PC-3 (cell line): ENCODE data around the gene PMCH. TPM values are rescaled to one million over a fixed set of nuclear protein-coding genes. Genes with fewer than 3 reads are reported as not detected.

Experiments used
- ATAC-seq: fragments of 200-7000 bp; cut with Tn5 transposase; 2 replicates; pipeline ENCODE4 v1.9.1; 2020; ENCODE audit warnings: mild to moderate bottlenecking, moderate library complexity
- BruUV-seq: library from RNA; stranded (reverse); fragments of 400-500 nt; replicated peaks from 2 replicates; lab custom pipeline; 2021; lab: Mats Ljungman, UMichigan
- CTCF ChIA-PET: fragments of 300-600 bp; sonication (Branson Sonifier 250); formaldehyde crosslinking; loops from one replicate; lab custom pipeline; 2022; ENCODE audit warnings: antibody characterized with exemption; lab: Charles Lee
- POLR2A ChIA-PET: fragments of 300-600 bp; sonication (Branson Sonifier 250); formaldehyde crosslinking; loops from one replicate; lab custom pipeline; 2022; ENCODE audit warnings: antibody characterized with exemption; ENCODE audit not compliant: unreplicated experiment; lab: Charles Lee
- DNase-seq: peaks from one replicate; pipeline ENCODE4 v3.0.0-alpha.2; 2015
- H2AFZ ChIP-seq: fragments of 300-600 bp; sonication (generic); 2 replicates; pipeline ENCODE4 v1.6.0; 2016; ENCODE audit warnings: antibody characterized with exemption, low read length
- H3F3A ChIP-seq: fragments of 300-600 bp; sonication (generic); one replicate; pipeline ENCODE4 v1.6.0; 2017; ENCODE audit warnings: antibody characterized with exemption, low read length, control low read depth, mild to moderate bottlenecking; ENCODE audit not compliant: unreplicated experiment
- H3K27ac ChIP-seq: fragments of 300-600 bp; sonication (generic); 2 replicates; pipeline ENCODE4 v1.5.1; 2016; ENCODE audit warnings: mild to moderate bottlenecking, low read length
- H3K27me3 ChIP-seq: fragments of 300-600 bp; sonication (generic); 2 replicates; pipeline ENCODE4 v1.6.1; 2016; ENCODE audit warnings: low read length, mixed read lengths
- H3K36me3 ChIP-seq: fragments of 300-600 bp; sonication (generic); 2 replicates; pipeline ENCODE4 v1.6.1; 2016; ENCODE audit warnings: low read depth, mixed run types, low read length, mixed read lengths
- H3K4me1 ChIP-seq: fragments of 300-600 bp; sonication (generic); 2 replicates; pipeline ENCODE4 v1.5.1; 2016; ENCODE audit warnings: low read length; ENCODE audit not compliant: insufficient read depth
- H3K4me2 ChIP-seq: fragments of 300-600 bp; sonication (generic); 2 replicates; pipeline ENCODE4 v1.6.0; 2016; ENCODE audit warnings: low read length
- H3K4me3 ChIP-seq: fragments of 300-600 bp; sonication (generic); 2 replicates; pipeline ENCODE4 v1.5.1; 2016; ENCODE audit warnings: mild to moderate bottlenecking, low read length, mixed read lengths
- H3K79me2 ChIP-seq: fragments of 300-600 bp; sonication (generic); 2 replicates; pipeline ENCODE4 v1.6.1; 2017; ENCODE audit warnings: low read length, mixed read lengths
- H3K9ac ChIP-seq: fragments of 300-600 bp; sonication (generic); 2 replicates; pipeline ENCODE4 v1.6.0; 2016; ENCODE audit warnings: mild to moderate bottlenecking, low read length
- H3K9me2 ChIP-seq: fragments of 300-600 bp; sonication (generic); replicated peaks from 2 replicates; pipeline ENCODE4 v1.6.1; 2016; ENCODE audit warnings: mixed run types, low read length, mixed read lengths
- H3K9me3 ChIP-seq: fragments of 300-600 bp; sonication (generic); 2 replicates; pipeline ENCODE4 v1.6.1; 2016; ENCODE audit warnings: low read length, mixed read lengths
- H4K20me1 ChIP-seq: fragments of 300-600 bp; sonication (generic); 2 replicates; pipeline ENCODE4 v1.6.1; 2016; ENCODE audit warnings: low read length, mixed read lengths
- EZH2 ChIP-seq: fragments of 300-600 bp; sonication (generic); IDR thresholded peaks from one replicate; pipeline ENCODE4 v1.6.1; 2017; ENCODE audit warnings: antibody characterized with exemption, mild to moderate bottlenecking, low read length; ENCODE audit not compliant: unreplicated experiment
- EZH2phosphoT487 ChIP-seq: fragments of 300-600 bp; sonication (generic); IDR thresholded peaks from 2 replicates; pipeline ENCODE4 v1.6.1; 2018; ENCODE audit warnings: mild to moderate bottlenecking, antibody characterized with exemption, low read length, borderline replicate concordance
- intact Hi-C: fragments of 100-400 bp; cut with micrococcal nuclease; formaldehyde crosslinking; loops from 2 replicates; pipeline ENCODE4 v1.9.0; 2023
- total RNA-seq: library from RNA; depleted of rRNA; stranded (reverse); fragments of >200 nt; gene quantifications from 2 replicates; pipeline ENCODE4 v1.2.3, GENCODE V29; 2014
- TF ChIP-seq, protein P1 (sequence below): fragments of 300-600 bp; sonication (generic); conservative IDR thresholded peaks from 2 replicates; pipeline ENCODE4 v1.5.1; 2017; ENCODE audit warnings: antibody characterized with exemption, low read depth, mild to moderate bottlenecking, low read length

PMCH gene
- total RNA-seq, 1 experiment from 2014 or later, result not detected

DNA sequence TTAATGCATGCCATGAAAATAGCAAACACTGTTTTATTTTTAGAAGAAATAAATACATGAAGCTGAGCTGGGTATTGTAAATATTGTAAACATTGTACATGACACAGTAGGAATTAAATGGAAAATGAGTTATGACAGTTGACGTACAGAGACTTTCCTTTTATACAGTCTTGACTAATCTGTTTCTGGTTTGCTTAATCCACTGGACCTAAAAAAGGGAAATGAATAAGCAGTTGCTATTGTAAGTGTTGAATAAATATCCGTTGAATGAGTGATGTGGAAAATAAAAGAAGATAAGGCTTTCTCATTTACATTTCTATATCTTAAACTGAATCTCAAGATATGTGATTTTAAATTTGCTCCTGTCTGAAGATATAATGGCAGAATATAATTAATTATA, 15.0 kb downstream of the PMCH start:
- intact Hi-C loops, result no loop called here
- ATAC-seq (peak; percentile 49), DNase-seq (peak; percentile 14)
- no peaks in the 10 kb centered on the region for H3K9me3 ChIP-seq
- no peaks in the 10 kb centered on the region for H3K9me2 ChIP-seq
- H3K9ac ChIP-seq, result no peak overlapping the region
- ChIA-PET CTCF (no interaction called here), POLR2A (no interaction called here)
- TF ChIP-seq EZH2 (no peak), EZH2phosphoT487 (no peak)
- TF ChIP-seq, protein P1, sequence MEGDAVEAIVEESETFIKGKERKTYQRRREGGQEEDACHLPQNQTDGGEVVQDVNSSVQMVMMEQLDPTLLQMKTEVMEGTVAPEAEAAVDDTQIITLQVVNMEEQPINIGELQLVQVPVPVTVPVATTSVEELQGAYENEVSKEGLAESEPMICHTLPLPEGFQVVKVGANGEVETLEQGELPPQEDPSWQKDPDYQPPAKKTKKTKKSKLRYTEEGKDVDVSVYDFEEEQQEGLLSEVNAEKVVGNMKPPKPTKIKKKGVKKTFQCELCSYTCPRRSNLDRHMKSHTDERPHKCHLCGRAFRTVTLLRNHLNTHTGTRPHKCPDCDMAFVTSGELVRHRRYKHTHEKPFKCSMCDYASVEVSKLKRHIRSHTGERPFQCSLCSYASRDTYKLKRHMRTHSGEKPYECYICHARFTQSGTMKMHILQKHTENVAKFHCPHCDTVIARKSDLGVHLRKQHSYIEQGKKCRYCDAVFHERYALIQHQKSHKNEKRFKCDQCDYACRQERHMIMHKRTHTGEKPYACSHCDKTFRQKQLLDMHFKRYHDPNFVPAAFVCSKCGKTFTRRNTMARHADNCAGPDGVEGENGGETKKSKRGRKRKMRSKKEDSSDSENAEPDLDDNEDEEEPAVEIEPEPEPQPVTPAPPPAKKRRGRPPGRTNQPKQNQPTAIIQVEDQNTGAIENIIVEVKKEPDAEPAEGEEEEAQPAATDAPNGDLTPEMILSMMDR, result no peak
- BruUV-seq, result no TSS peak
- H3K4me2 ChIP-seq, result no peak overlapping the region
- H3K79me2 ChIP-seq, result no peaks in the 10 kb centered on the region
- H3K36me3 ChIP-seq, result peaks cover 3% of the 10 kb centered on the region; the same call in 1 of the 2 replicates
- H3F3A ChIP-seq, result no peaks in the 10 kb centered on the region
- no peaks in the 10 kb centered on the region for H3K27me3 ChIP-seq
- no peaks in the 10 kb centered on the region for H4K20me1 ChIP-seq
- no peaks in the 10 kb centered on the region for H3K4me1 ChIP-seq
- H3K4me3 ChIP-seq, result no peak overlapping the region
- no peak overlapping the region for H2AFZ ChIP-seq
- H3K27ac ChIP-seq, result no peak overlapping the region

DNA sequence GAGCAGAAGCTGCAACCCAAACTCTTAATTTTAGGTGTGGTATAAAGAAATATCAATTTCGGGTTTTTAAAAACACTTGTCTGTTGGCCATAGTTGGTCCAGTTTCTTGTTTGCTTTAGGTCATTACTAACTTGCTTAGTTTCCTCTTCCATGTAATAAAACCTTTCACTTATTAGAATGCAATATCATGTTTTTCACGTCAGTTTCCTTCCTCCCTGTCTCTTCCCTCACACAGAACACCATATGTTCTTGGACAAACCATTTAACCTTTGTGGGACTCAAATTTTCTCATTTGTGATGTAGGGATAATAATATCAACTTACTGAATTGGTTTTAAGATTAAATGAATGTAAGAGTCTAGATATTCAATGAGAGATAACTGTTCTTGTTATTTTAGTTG, 22.9 kb downstream of the PMCH start:
- H3K4me2 ChIP-seq, result no peak overlapping the region
- H3K27ac ChIP-seq, result no peak overlapping the region
- CTCF ChIA-PET, result no interaction called here

DNA sequence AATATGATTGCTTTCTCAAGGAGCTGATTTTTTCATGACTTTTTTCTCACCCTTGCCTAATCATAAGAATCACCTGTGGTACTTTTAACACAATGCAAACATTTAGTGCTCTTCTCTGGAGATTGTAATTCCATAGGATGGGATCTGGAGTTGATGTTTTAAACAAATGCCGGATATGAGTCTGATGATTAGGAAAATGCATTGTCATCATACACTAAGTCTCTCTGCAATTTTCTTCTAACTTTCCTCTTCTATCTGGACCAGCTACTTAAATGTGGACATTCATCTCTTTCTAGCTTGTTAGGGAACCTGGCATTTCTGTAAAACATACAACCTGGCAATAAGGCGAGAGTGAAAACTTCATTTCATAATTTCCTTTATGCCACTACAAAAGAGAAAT, 23.5 kb downstream of the PMCH start:
- ATAC-seq (no peak), DNase-seq (no peak)
- TF ChIP-seq, protein P1, result no peak
- TF ChIP-seq EZH2 (no peak), EZH2phosphoT487 (no peak)
- POLR2A ChIA-PET, result no interaction called here
- Histone ChIP-seq H3F3A (no peaks in the 10 kb centered on the region), H3K27ac (no peak overlapping the region), H3K9me3 (no peaks in the 10 kb centered on the region), H3K4me3 (no peak overlapping the region), H3K4me2 (no peak overlapping the region), H4K20me1 (no peaks in the 10 kb centered on the region), H3K27me3 (no peaks in the 10 kb centered on the region), H3K9me2 (no peaks in the 10 kb centered on the region), H3K79me2 (no peaks in the 10 kb centered on the region), H3K36me3 (peaks cover 15% of the 10 kb centered on the region; the same call in 1 of the 2 replicates), H2AFZ (no peak overlapping the region), H3K4me1 (no peaks in the 10 kb centered on the region), H3K9ac (no peak overlapping the region)
- BruUV-seq, result no TSS peak
- intact Hi-C loops, result no loop called here
- CTCF ChIA-PET, result no interaction called here

More for the DNA sequence above, 22.9 kb downstream of the PMCH start:
- DNase-seq (no peak), ATAC-seq (no peak)
- H3K79me2 ChIP-seq, result no peaks in the 10 kb centered on the region
- BruUV-seq, result no TSS peak
- no peaks in the 10 kb centered on the region for H4K20me1 ChIP-seq
- no peak overlapping the region for H3K9ac ChIP-seq
- no peak overlapping the region for H2AFZ ChIP-seq
- POLR2A ChIA-PET, result no interaction called here
- no peaks in the 10 kb centered on the region for H3K27me3 ChIP-seq
- no peaks in the 10 kb centered on the region for H3F3A ChIP-seq
- H3K9me2 ChIP-seq, result no peaks in the 10 kb centered on the region
- H3K36me3 ChIP-seq, result peaks cover 15% of the 10 kb centered on the region; the same call in 1 of the 2 replicates
- H3K9me3 ChIP-seq, result no peaks in the 10 kb centered on the region
- TF ChIP-seq EZH2, result no peak
- TF ChIP-seq, protein P1, result no peak
- TF ChIP-seq EZH2phosphoT487, result no peak
- no peaks in the 10 kb centered on the region for H3K4me1 ChIP-seq
- H3K4me3 ChIP-seq, result no peak overlapping the region
- intact Hi-C loops, result no loop called here
